HepG2 (cell line): ENCODE data around the gene KCTD5. TPM values are rescaled to one million over a fixed set of nuclear protein-coding genes. Genes with fewer than 3 reads are reported as not detected.

Source experiments
- ATAC-seq: fragments of 200-7000 bp; cut with Tn5 transposase; 3 replicates; pipeline ENCODE4 v1.9.1; 2020; ENCODE audit warnings: mild to moderate bottlenecking, moderate library complexity
- BruUV-seq: library from RNA; stranded (reverse); fragments of 400-500 nt; replicated peaks from 2 replicates; lab custom pipeline; 2021; lab: Mats Ljungman, UMichigan
- CTCF ChIA-PET: fragments of 300-600 bp; formaldehyde crosslinking; extraction: SDS; loops from one replicate; lab custom pipeline; 2021; ENCODE audit warnings: low total read pairs, inconsistent platforms, low intra/inter-chr PET ratio; lab: Yijun Ruan, JAX
- POLR2A ChIA-PET: fragments of 350-600 bp; sonication (Branson Sonifier 250); formaldehyde crosslinking; loops from one replicate; lab custom pipeline; 2020; ENCODE audit warnings: antibody characterized with exemption, inconsistent platforms; lab: Yijun Ruan, JAX
- DNase-seq: peaks from one replicate; pipeline ENCODE4 v3.0.0-alpha.2; 2015; ENCODE audit warnings: low spot score
- FAIRE-seq: peaks from 3 replicates; lab custom pipeline; 2011; peaks lifted over from hg19 to GRCh38; lab: Jason Lieb, UNC
- H2AFZ ChIP-seq: one replicate; pipeline ENCODE4 v1.6.1; 2011; ENCODE audit warnings: low read length, inconsistent platforms
- H3K27ac ChIP-seq: fragments of 300-600 bp; 3 replicates; pipeline ENCODE4 v1.8.0; 2011; ENCODE audit warnings: mixed run types, mild to moderate bottlenecking, mixed read lengths, low read length, inconsistent platforms; ENCODE audit not compliant: insufficient read depth; ENCODE audit errors: extremely low read length
- H3K27me3 ChIP-seq, 2 experiments: fragments of 200-600 bp in 1 of 2; 2 replicates in 1 of 2; 3 replicates in 1 of 2; pipeline versions ENCODE4 v1.6.0 to v1.8.0; 2011; ENCODE audit warnings: low read length in 2 of 2, mild to moderate bottlenecking in 2 of 2, moderate library complexity in 2 of 2, inconsistent platforms in 1 of 2; ENCODE audit not compliant: insufficient read depth in 2 of 2, control insufficient read depth in 1 of 2
- H3K36me3 ChIP-seq, 2 experiments: fragments of 200-600 bp in 1 of 2; replicated peaks in 1 of 2; 2 replicates in 1 of 2; 3 replicates in 1 of 2; pipeline versions ENCODE4 v1.5.1 to v1.8.0; 2011; ENCODE audit warnings: low read length in 2 of 2, inconsistent platforms in 1 of 2; ENCODE audit not compliant: insufficient read depth in 2 of 2, control insufficient read depth in 1 of 2
- H3K4me1 ChIP-seq: 2 replicates; pipeline ENCODE4 v1.5.1; 2012; ENCODE audit warnings: low read length, inconsistent platforms; ENCODE audit not compliant: insufficient read depth
- H3K4me2 ChIP-seq: 2 replicates; pipeline ENCODE4 v1.6.0; 2011; ENCODE audit warnings: low read depth, low read length, inconsistent platforms
- H3K4me3 ChIP-seq, 3 experiments: fragments of 200-600 bp in 1 of 3; sonication (generic), shearing (Covaris generic) in 1 of 3; replicated peaks in 1 of 3; 2 replicates each; pipeline ENCODE4 v1.5.1; 2011 to 2016; ENCODE audit warnings: low read length in 3 of 3, inconsistent platforms in 2 of 3, low read depth in 2 of 3, mild to moderate bottlenecking in 2 of 3, control low read depth in 1 of 3, mixed read lengths in 1 of 3; ENCODE audit not compliant: insufficient read depth in 1 of 3
- H3K79me2 ChIP-seq: one replicate; pipeline ENCODE4 v1.6.1; 2011; ENCODE audit warnings: low read length, inconsistent platforms; ENCODE audit not compliant: insufficient read depth
- H3K9ac ChIP-seq: 2 replicates; pipeline ENCODE4 v1.6.0; 2011; ENCODE audit warnings: mild to moderate bottlenecking, low read depth, low read length, inconsistent platforms; ENCODE audit not compliant: insufficient read depth
- H3K9me3 ChIP-seq: 2 replicates; pipeline ENCODE4 v1.5.1; 2012; ENCODE audit warnings: mild to moderate bottlenecking, low read length
- H4K20me1 ChIP-seq: 2 replicates; pipeline ENCODE4 v1.6.0; 2011; ENCODE audit warnings: inconsistent platforms, mild to moderate bottlenecking, low read length, moderate library complexity; ENCODE audit not compliant: insufficient read depth
- BHLHE40 ChIP-seq: IDR thresholded peaks from 2 replicates; pipeline ENCODE4 v1.6.1; 2011; ENCODE audit warnings: low read length, improper control_type of control experiment
- CHD2 ChIP-seq: IDR thresholded peaks from 2 replicates; pipeline ENCODE4 v1.6.1; 2011; ENCODE audit warnings: low read depth, low read length, improper control_type of control experiment
- FOSL2 ChIP-seq: sonication (generic); formaldehyde crosslinking; IDR thresholded peaks from 2 replicates; pipeline ENCODE4 v1.4.0; 2020; ENCODE audit warnings: missing genetic modification reagents
- JDP2 ChIP-seq: sonication (generic); formaldehyde crosslinking; IDR thresholded peaks from 2 replicates; pipeline ENCODE4 v1.8.1; 2022; ENCODE audit warnings: missing genetic modification reagents, borderline replicate concordance
- NCOA1 ChIP-seq: sonication (generic); formaldehyde crosslinking; IDR thresholded peaks from 2 replicates; pipeline ENCODE4 v1.9.0; 2021; ENCODE audit warnings: missing genetic modification reagents
- NFKB2 ChIP-seq: sonication (generic); formaldehyde crosslinking; IDR thresholded peaks from 2 replicates; pipeline ENCODE4 v1.4.0; 2020; ENCODE audit warnings: missing genetic modification reagents, borderline replicate concordance
- PCBP2 ChIP-seq: fragments of 200-400 bp; formaldehyde crosslinking; optimal IDR thresholded peaks from 2 replicates; pipeline ENCODE3; 2018; ENCODE audit warnings: low read length, low read depth; ENCODE audit not compliant: poor library complexity, severe bottlenecking
- POLR2AphosphoS2 ChIP-seq: IDR thresholded peaks from 2 replicates; pipeline ENCODE4 v1.6.1; 2011; ENCODE audit warnings: low read depth, low read length, improper control_type of control experiment
- SETDB1 ChIP-seq: sonication (generic); formaldehyde crosslinking; IDR thresholded peaks from 2 replicates; pipeline ENCODE4 v1.5.1; 2020; ENCODE audit warnings: missing genetic modification reagents, mild to moderate bottlenecking, borderline replicate concordance
- TBL1XR1 ChIP-seq: fragments of 150-350 bp; IDR thresholded peaks from 2 replicates; pipeline ENCODE4 v1.6.1; 2014; ENCODE audit warnings: borderline replicate concordance, low read length; ENCODE audit not compliant: partially characterized antibody
- TEAD2 ChIP-seq: sonication (generic); formaldehyde crosslinking; IDR thresholded peaks from 2 replicates; pipeline ENCODE4 v1.9.0; 2021; ENCODE audit warnings: missing genetic modification reagents
- U2AF1 ChIP-seq: fragments of 200-400 bp; formaldehyde crosslinking; optimal IDR thresholded peaks from 2 replicates; pipeline ENCODE3; 2017; ENCODE audit warnings: mild to moderate bottlenecking, low read depth, low read length
- WIZ ChIP-seq: sonication (generic); formaldehyde crosslinking; IDR thresholded peaks from 2 replicates; pipeline ENCODE4 v1.5.1; 2020; ENCODE audit warnings: mild to moderate bottlenecking, missing genetic modification reagents
- ZBTB20 ChIP-seq: sonication (generic); formaldehyde crosslinking; IDR thresholded peaks from 2 replicates; pipeline ENCODE4 v1.8.1; 2023; ENCODE audit warnings: missing genetic modification reagents, low read depth, mild to moderate bottlenecking, borderline replicate concordance
- ZBTB38 ChIP-seq: sonication (generic); formaldehyde crosslinking; IDR thresholded peaks from 2 replicates; pipeline ENCODE4 v1.5.1; 2020; ENCODE audit warnings: mild to moderate bottlenecking, missing genetic modification reagents
- ZNF124 ChIP-seq: sonication (generic); formaldehyde crosslinking; IDR thresholded peaks from 2 replicates; pipeline ENCODE4 v1.4.0; 2020; ENCODE audit warnings: missing genetic modification reagents
- ZNF224 ChIP-seq: sonication (generic); formaldehyde crosslinking; IDR thresholded peaks from 2 replicates; pipeline ENCODE4 v1.5.0; 2020; ENCODE audit warnings: mild to moderate bottlenecking, missing genetic modification reagents
- ZNF30 ChIP-seq: sonication (generic); formaldehyde crosslinking; IDR thresholded peaks from 2 replicates; pipeline ENCODE4 v1.5.0; 2020; ENCODE audit warnings: mild to moderate bottlenecking, missing genetic modification reagents
- ZNF652 ChIP-seq: IDR thresholded peaks from 2 replicates; pipeline ENCODE4 v1.6.1; 2016; ENCODE audit warnings: low read depth, borderline replicate concordance
- WGBS: methylation state at CpG from one replicate; pipeline ENCODE4 v1.1.6; 2017; ENCODE audit warnings: low lambda C conversion rate; 5-methylcytosine and 5-hydroxymethylcytosine counted together
- in situ Hi-C: cut with HindIII; loops from 2 replicates; pipeline ENCODE4 v1.10.0; 2017; ENCODE audit warnings: low pct_unique_long_range_greater_than_20kb; ENCODE audit not compliant: extremely low pct_ligation_motif_present
- intact Hi-C: fragments of 100-400 bp; cut with micrococcal nuclease; formaldehyde crosslinking; loops from one replicate; pipeline ENCODE4 v1.10.0; 2022; ENCODE audit not compliant: unreplicated experiment
- polyA plus RNA-seq, 8 experiments: library from polyadenylated mRNA; depleted of rRNA in 3 of 8; stranded (reverse) in 7 of 8; unstranded in 1 of 8; fragments of >200 nt; fragmentation: Illumina TruSeq in 4 of 8; extraction: Trizol in 4 of 8; gene quantifications; 2 replicates each; pipeline versions ENCODE4 v1.2.1 to v1.2.3, GENCODE V29; 2011 to 2016; ENCODE audit warnings: low read depth in 4 of 8, missing spikeins in 1 of 8, mixed read lengths in 1 of 8; ENCODE audit not compliant: insufficient read depth in 1 of 8
- total RNA-seq, 5 experiments: library from RNA; depleted of rRNA; stranded (reverse); fragments of >200 nt; fragmentation: Illumina TruSeq; extraction: Trizol; gene quantifications; 2 replicates each; pipeline ENCODE4 v1.2.3, GENCODE V29; 2016; ENCODE audit warnings: low read depth in 1 of 5
- TF ChIP-seq, protein P1 (sequence below): sonication (generic); formaldehyde crosslinking; IDR thresholded peaks from 2 replicates; pipeline ENCODE4 v1.4.0; 2020; ENCODE audit warnings: missing genetic modification reagents, borderline replicate concordance
- TF ChIP-seq, protein P2 (sequence below): sonication (generic); formaldehyde crosslinking; IDR thresholded peaks from 2 replicates; pipeline ENCODE4 v1.5.1; 2020; ENCODE audit warnings: missing genetic modification reagents, mild to moderate bottlenecking, borderline replicate concordance
- TF ChIP-seq, protein P3 (sequence below): sonication (generic); formaldehyde crosslinking; IDR thresholded peaks from 2 replicates; pipeline ENCODE4 v1.5.0; 2020; ENCODE audit warnings: mild to moderate bottlenecking, low read depth, missing genetic modification reagents, borderline replicate concordance

Gene KCTD5
- total and polyA plus RNA-seq, 2 of the 13 experiments (the other 11 are each of a cell fraction or from before 2014, with no cell fraction given), result 25.4 to 29.8 TPM

DNA sequence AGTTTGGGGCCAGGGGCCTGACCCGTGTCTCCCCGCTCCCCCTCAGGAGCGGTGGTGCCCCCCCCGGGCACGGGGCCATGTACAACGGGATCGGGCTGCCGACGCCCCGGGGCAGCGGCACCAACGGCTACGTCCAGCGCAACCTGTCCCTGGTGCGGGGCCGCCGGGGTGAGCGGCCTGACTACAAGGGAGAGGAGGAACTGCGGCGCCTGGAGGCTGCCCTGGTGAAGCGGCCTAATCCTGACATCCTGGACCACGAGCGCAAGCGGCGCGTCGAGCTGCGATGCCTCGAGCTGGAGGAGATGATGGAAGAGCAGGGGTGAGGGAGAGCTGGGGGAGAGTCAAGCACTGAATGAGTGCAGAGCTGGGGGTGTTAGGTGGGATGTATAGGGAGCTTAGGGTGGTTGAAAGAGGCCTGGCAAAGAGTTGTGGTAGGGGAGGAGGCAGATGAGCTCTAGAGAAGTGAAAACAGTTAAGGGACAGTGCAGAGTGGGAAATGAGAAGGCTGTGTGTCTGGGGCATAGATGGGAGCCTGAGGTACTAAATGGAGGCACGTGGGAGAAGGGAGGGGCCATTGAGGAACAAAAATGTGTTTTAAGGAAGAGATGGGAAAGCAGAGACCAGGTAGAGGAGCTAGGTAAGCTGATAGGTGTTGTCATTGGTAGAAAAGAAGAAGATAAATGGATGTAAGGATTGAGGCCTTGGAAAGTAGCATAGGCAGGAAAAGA, 74.1 kb downstream of the KCTD5 start:
- DNase-seq, result no peak
- in situ Hi-C loops (no loop called here), intact Hi-C loops (no loop called here)
- Histone ChIP-seq H3K4me1 (peaks cover 27% of the 10 kb centered on the region), H2AFZ (no peak overlapping the region), H3K27ac (no peak overlapping the region), H4K20me1 (peaks cover 56% of the 10 kb centered on the region), H3K4me2 (0 out of 2 replicates have a peak overlapping the region, but pooled peaks have one; percentile 92), H3K9ac (no peak overlapping the region), H3K79me2 (peaks cover 73% of the 10 kb centered on the region), H3K9me3 (no peaks in the 10 kb centered on the region), H3K27me3 (no peaks in the 10 kb centered on the region; a peak in 1 of 5 replicates), H3K4me3 (no peak overlapping the region; a peak in 1 of 6 replicates), H3K36me3 (peaks cover 24 to 53% of the 10 kb centered on the region in 2 experiments)
- no peak for ATAC-seq
- WGBS, result 93% methylated on average over 27 of the region's 30 CpGs
- ChIA-PET POLR2A (interaction anchor here (0.6 kb wide), 1 partner anchor 306 kb away, joined by 3 read pairs; no protein-coding TSS in a partner anchor), CTCF (no interaction called here)
- BruUV-seq, result no TSS peak
- no peak for FAIRE-seq
- TF ChIP-seq ZNF224 (CRISPR knock-in tag) (no peak), TBL1XR1 (no peak), SETDB1 (CRISPR knock-in tag) (no peak), ZNF30 (CRISPR knock-in tag) (no peak), PCBP2 (peak; percentile 20), ZBTB20 (no peak), ZNF124 (CRISPR knock-in tag) (no peak), NCOA1 (CRISPR knock-in tag) (no peak), FOSL2 (CRISPR knock-in tag) (no peak), BHLHE40 (no peak), POLR2AphosphoS2 (0 out of 2 replicates have a peak, but pooled peaks have one; percentile 50), TEAD2 (CRISPR knock-in tag) (no peak), ZNF652 (no peak), ZBTB38 (CRISPR knock-in tag) (peak; percentile 59; the same call in 1 of the 2 replicates), WIZ (no peak), NFKB2 (CRISPR knock-in tag) (no peak), CHD2 (no peak), JDP2 (CRISPR knock-in tag) (no peak), U2AF1 (no peak)
- TF ChIP-seq, protein P1, sequence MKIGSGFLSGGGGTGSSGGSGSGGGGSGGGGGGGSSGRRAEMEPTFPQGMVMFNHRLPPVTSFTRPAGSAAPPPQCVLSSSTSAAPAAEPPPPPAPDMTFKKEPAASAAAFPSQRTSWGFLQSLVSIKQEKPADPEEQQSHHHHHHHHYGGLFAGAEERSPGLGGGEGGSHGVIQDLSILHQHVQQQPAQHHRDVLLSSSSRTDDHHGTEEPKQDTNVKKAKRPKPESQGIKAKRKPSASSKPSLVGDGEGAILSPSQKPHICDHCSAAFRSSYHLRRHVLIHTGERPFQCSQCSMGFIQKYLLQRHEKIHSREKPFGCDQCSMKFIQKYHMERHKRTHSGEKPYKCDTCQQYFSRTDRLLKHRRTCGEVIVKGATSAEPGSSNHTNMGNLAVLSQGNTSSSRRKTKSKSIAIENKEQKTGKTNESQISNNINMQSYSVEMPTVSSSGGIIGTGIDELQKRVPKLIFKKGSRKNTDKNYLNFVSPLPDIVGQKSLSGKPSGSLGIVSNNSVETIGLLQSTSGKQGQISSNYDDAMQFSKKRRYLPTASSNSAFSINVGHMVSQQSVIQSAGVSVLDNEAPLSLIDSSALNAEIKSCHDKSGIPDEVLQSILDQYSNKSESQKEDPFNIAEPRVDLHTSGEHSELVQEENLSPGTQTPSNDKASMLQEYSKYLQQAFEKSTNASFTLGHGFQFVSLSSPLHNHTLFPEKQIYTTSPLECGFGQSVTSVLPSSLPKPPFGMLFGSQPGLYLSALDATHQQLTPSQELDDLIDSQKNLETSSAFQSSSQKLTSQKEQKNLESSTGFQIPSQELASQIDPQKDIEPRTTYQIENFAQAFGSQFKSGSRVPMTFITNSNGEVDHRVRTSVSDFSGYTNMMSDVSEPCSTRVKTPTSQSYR (CRISPR knock-in tag), result no peak
- TF ChIP-seq, protein P2, sequence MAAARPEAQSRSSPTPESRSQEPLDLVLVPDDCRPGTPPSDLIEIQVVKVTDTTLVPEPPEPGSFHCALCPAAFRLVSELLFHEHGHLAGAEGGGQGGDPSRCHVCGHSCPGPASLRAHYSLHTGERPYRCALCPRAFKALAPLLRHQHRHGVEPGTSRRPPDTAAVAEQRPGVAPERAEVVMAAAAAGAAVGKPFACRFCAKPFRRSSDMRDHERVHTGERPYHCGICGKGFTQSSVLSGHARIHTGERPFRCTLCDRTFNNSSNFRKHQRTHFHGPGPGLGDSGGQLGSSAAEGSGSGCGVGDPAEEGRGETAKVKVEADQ (CRISPR knock-in tag), result no peak
- TF ChIP-seq, protein P3, sequence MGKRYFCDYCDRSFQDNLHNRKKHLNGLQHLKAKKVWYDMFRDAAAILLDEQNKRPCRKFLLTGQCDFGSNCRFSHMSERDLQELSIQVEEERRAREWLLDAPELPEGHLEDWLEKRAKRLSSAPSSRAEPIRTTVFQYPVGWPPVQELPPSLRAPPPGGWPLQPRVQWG, result no peak
